Lung microvascular endothelial cell (primary cell): Measurements from ENCODE around the gene RANBP1. TPM values are rescaled to one million over a fixed set of nuclear protein-coding genes. Genes with fewer than 3 reads are reported as not detected.
A peak's percentile ranks its signal among the peaks of the same experiment; 100 is the strongest.
"Not testable (repeated sequence)": the region's sequence is repeated elsewhere in the genome, so short reads cannot be mapped to it uniquely, and the experiment has no call there.

Experiments used
- DNase-seq, 2 donors: peaks; one replicate each; pipeline versions ENCODE4 v3.0.0 to v3.0.0-alpha.2; 2010; ENCODE audit warnings: low read depth in 2 of 2
- total RNA-seq: library from RNA; depleted of rRNA; stranded (reverse); fragments of >200 nt; gene quantifications from 2 replicates; pipeline ENCODE4 v1.2.1, GENCODE V29; 2014

RANBP1 gene
- total RNA-seq, 1 donor from 2014 or later: 99.2 TPM

DNA sequence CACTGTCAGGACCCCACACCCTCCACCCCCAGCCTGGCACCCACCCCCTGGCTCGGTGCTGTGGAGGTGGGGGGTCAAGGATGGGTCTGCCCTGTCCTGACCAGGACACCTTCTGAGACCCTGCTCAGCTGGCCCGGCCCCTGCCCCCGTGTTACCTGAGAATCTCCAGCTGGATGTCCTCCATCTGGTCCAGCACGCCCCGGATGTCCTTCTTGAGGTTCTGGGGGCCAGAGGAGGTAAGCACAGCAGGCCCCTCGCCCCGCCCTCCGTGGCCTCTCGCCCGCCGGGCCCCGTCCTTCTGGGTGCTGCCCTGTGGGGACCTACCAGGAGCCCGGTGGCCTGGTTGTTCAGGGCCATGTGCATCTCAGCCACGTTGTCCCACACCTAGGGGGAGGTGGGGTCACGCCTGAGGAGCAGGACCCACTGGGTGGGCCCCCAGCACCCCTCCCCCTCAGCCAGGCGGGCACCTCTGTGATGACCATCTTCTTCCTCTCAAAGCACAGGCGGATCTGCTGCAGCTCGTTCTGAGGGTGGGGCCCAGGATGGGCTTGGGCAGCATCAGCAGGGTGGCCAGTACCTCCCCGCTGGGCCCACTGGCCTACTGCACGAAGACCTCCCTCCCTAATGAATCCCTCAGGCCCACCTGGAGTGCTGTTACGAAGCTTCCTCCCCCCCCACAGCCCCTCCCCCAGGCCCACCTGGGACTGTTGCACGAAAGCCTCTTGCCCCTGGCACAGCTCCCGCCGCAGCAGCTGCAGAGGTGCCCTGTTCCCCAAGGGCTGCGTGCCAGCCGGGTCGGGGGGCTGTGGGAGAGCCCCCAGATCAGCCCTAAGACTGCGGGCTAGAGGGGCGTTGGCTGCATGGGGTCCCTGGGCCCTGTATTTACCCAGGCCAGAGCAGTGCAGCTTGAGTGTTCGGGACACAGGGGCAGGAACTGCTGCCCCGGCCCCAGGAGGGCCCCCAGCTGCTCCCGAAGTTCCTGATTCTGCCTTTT, 33.6 kb downstream of the RANBP1 start:
- no peak for DNase-seq

- no peak for DNase-seq
Observed at GRCh38 chr22:20150381-20151275, 34.7 kb downstream of the RANBP1 start, which contains the start of gene CCDC188. Gene CCDC188, minus strand, starts transcription at chr22:20151055. Its CDS starts 69 bp downstream, at chr22:20150986.

GRCh38 chr22:20151276-20151588, 35.3 kb downstream of the RANBP1 start:
- DNase-seq: no peak

DNA sequence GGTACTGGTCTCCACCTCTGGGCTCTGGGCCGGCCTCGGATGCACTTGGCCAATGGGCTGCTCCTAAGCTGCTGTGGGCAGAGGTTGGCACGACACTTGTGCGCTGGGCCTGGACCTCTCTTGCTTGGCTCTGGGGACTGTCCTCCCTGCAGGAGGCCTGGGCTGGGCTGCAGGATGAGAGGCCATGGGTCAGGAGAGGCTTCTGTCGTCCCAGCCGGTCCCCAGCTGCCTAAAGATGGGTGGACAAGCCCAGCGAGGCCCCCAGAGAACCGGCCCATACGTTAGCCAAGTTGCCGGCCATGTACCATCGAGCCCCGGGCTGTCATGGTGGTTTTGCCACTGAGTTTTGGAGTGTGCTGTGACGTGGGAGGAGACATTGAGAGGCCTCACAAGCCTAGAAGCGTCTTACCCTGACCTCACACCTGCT, 36.6 kb downstream of the RANBP1 start:
- no peak for DNase-seq

- no peak for DNase-seq
Observed at GRCh38 chr22:20153945-20154344, 38.0 kb downstream of the RANBP1 start.

DNA sequence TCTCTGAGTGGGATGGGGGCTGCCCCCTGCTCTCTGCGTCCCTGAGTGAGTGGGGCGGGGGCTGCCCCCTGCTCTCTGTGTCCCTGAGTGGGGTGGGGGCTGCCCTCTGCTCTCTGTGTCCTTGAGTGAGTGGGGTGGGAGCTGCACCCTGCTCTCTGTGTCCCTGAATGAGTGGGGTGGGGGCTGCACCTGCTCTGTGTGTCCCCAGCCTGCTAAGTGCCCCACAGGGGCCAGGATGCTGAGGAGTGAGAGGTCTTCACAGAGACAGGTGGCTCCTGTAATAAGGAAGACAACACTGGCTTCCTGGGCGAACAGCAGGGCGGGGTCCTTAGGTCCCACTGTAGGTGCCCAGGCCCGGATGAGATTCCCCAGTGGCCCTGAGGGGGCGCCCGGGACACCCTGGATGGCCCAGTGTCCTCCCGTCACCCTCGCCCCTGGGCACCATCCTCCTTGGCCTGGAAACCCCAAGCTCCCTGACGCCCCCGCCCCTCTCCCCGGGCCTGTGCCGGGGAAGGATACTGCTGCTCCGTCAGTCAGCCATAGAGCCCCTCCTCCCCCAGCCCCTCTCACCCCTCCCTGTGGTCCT, 38.8 kb downstream of the RANBP1 start:
- no peak for DNase-seq

- DNase-seq: peak; percentile 77 to 91
Observed at GRCh38 chr22:20155330-20156041, 39.6 kb downstream of the RANBP1 start.

- DNase-seq: no peak
Observed at GRCh38 chr22:20156042-20156389, 40.1 kb downstream of the RANBP1 start.

DNA sequence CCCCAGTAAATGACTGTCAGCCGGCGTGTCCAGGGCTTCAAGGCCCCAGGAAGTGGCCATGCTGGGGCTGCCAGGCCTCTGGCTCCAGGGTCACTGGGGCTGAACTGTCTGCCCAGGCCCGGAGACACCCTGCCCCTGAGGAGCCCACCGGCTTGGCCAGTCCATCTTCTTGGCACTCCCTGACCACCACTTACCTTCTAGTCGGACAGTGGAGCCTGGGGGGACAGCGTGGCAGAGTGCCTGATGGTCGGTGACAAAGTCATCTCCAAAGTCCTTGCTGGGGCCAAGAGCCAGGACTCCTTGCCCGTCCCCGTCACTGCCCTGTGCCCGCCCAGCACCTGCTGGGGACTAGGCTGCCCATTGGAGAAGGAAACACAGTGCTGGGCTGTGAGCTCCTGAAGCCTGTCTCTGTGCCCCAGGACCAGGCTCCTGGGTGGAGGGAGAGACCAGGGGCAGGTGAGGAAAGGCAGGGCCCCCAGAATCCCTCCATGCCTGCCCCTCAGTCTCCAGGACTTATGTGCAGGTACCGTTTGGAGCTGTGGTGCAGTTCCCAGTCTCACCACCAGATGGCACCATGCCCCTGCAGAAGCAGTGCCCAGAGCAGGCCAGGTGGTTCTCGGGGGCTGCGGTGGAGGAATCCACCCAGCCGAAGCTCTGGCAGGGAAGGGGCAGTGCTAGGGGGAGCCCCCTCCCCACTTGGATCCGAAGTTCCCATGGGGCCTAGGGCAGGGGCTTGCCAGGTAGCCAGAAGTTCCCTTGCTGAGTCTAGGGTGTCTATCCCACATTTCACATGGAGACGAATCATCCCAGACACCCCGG, 40.9 kb downstream of the RANBP1 start:
- peak; percentile 77 to 89 for DNase-seq

GRCh38 chr22:20157430-20158183, 41.7 kb downstream of the RANBP1 start:
- DNase-seq: no peak

- no peak for DNase-seq
Observed at GRCh38 chr22:20158391-20159036, 42.6 kb downstream of the RANBP1 start.

DNA sequence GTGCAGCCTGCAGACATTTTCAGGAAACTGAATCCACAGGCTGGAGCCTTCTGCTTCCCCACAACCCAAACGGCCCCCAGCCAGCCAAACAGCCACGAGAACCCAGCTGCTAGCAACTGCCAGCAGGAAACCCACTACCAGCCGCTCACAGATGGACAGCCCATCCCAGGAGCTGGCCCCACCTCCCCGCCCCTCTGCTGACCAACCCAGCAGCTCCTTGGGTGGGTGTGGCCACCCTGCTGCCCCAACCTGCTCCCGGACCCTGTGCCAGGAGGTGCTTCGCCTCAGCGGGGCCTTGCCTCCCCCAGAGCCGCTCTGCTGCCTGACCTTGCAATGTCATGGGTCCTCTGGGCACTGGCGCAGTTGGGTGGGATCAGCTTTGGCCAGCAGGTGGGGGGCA, 43.2 kb downstream of the RANBP1 start:
- DNase-seq: no peak

GRCh38 chr22:20159531-20159930, 43.6 kb downstream of the RANBP1 start:
- not testable (repeated sequence) for DNase-seq

GRCh38 chr22:20160041-20160440, 44.1 kb downstream of the RANBP1 start:
- no peak for DNase-seq

GRCh38 chr22:20164863-20165262, 49.0 kb downstream of the RANBP1 start:
- DNase-seq: no peak

GRCh38 chr22:20165421-20165820, 49.5 kb downstream of the RANBP1 start:
- DNase-seq: no peak

GRCh38 chr22:20165913-20166312, 50.0 kb downstream of the RANBP1 start:
- no peak for DNase-seq

DNA sequence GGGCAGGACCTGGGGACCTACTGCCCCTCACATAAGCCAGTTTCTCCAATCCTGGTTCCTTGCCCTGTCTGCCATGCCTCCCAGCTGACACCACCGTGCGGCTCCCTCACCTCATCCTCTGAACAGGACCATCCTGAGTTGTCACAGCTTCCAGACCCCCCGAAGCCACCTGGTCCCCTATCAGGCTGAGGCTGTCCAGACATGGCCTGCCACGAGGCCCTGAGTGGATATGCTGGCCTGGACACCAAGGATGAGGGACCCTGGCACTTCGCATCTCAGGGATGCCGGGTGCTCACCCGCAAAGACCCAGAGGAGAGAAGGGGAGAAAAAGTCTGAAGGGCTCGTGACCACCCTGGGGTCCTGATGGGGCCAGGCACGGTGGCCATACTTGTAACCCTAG, 50.8 kb downstream of the RANBP1 start:
- no peak for DNase-seq
